ENCODE measurements around the gene PCGF1. TPM values are rescaled to one million over a fixed set of nuclear protein-coding genes. Genes with fewer than 3 reads are reported as not detected.

PCGF1 gene
- total RNA-seq, 1 experiment from 2014 or later, result 28.1 TPM

DNA sequence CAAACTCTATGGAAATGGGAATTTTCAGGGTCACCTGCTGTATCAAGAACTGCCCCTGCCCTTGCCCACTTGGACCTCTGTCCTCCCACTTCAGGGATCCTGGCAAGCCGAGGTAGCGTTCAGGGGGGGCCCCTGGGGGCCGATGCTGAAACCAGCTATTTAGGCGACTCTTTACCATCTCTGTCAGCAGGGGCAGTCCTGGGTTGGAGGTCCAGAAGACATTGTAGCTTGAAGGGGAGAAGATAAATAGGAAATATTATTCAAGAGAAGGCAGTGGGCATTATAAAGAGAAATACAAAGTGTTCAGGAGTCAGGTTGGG is 44.7 kb downstream of the PCGF1 start:
- Histone ChIP-seq H3K23ac (ENCODE audit: insufficient read length, low read depth, low read length) (no peak overlapping the region), H2BK5ac (ENCODE audit: insufficient read length, low read length) (no peak overlapping the region), H2AK5ac (ENCODE audit: insufficient read length, low read length) (no peak overlapping the region), H3K9me3 (ENCODE audit: control insufficient read depth, low read depth, low read length) (no peaks in the 10 kb centered on the region), H4K20me1 (ENCODE audit: control insufficient read depth, insufficient read depth, insufficient read length) (peaks cover 2% of the 10 kb centered on the region), H2BK12ac (ENCODE audit: insufficient read length, low read depth, low read length) (no peak overlapping the region), H2AFZ (ENCODE audit: low read length) (no peak overlapping the region), H3K56ac (ENCODE audit: insufficient read length, low read depth, low read length) (no peak overlapping the region), H3K79me2 (ENCODE audit: insufficient read depth, low read length) (no peaks in the 10 kb centered on the region; the same call in 1 of the 2 replicates), H3K79me1 (ENCODE audit: insufficient read depth, low read depth, low read length, poor library complexity, severe bottlenecking) (peaks cover 4% of the 10 kb centered on the region), H4K91ac (ENCODE audit: insufficient read length, low read depth, low read length) (no peak overlapping the region), H3K23me2 (ENCODE audit: insufficient read length, low read depth, low read length, poor library complexity, severe bottlenecking) (peaks cover 5% of the 10 kb centered on the region), H3K27ac (ENCODE audit: insufficient read length, low read depth, low read length) (no peak overlapping the region), H3K14ac (ENCODE audit: insufficient read depth, low read length) (no peak overlapping the region), H3K4me1 (ENCODE audit: insufficient read depth, low read length) (peaks cover 2% of the 10 kb centered on the region; the same call in 1 of the 2 replicates), H4K5ac (ENCODE audit: insufficient read length, low read depth, low read length) (no peak overlapping the region), H3K4me2 (ENCODE audit: insufficient read depth, insufficient read length, low read length) (no peak overlapping the region), H2BK20ac (ENCODE audit: low read depth, low read length, poor library complexity, severe bottlenecking) (no peak overlapping the region), H2BK15ac (ENCODE audit: low read depth, low read length) (no peak overlapping the region), H3K9ac (ENCODE audit: extremely low read depth, insufficient read length, low read length) (no peak overlapping the region), H2BK120ac (ENCODE audit: low read depth, low read length, poor library complexity, severe bottlenecking) (no peak overlapping the region), H3K18ac (ENCODE audit: insufficient read length, low read depth, low read length) (no peak overlapping the region), H3T11ph (ENCODE audit: low read length) (no peak overlapping the region), H3K27me3 (ENCODE audit: insufficient read depth, low read length) (no peaks in the 10 kb centered on the region), H3K4ac (ENCODE audit: low read depth, low read length) (no peak overlapping the region), H4K8ac (replicated peaks; ENCODE audit: insufficient read length, low read depth, low read length) (no peak overlapping the region)
- no peaks in the 10 kb centered on the region for H3K27me3 Mint-ChIP-seq (ENCODE audit: low read depth)
- peaks cover 11 to 17% of the 10 kb centered on the region in 2 experiments for H3K4me1 Mint-ChIP-seq
- no peak overlapping the region for H3K4me3 Mint-ChIP-seq
- no peaks in the 10 kb centered on the region for H3K9me3 Mint-ChIP-seq
- H3K27ac Mint-ChIP-seq, result no peak overlapping the region
- WGBS (ENCODE audit: extremely low coverage, insufficient read length, low lambda C conversion rate), result no CpG with 5 or more reads among the region's 4 CpGs
- DNase-seq, result no peak
- TF ChIP-seq, protein P1, sequence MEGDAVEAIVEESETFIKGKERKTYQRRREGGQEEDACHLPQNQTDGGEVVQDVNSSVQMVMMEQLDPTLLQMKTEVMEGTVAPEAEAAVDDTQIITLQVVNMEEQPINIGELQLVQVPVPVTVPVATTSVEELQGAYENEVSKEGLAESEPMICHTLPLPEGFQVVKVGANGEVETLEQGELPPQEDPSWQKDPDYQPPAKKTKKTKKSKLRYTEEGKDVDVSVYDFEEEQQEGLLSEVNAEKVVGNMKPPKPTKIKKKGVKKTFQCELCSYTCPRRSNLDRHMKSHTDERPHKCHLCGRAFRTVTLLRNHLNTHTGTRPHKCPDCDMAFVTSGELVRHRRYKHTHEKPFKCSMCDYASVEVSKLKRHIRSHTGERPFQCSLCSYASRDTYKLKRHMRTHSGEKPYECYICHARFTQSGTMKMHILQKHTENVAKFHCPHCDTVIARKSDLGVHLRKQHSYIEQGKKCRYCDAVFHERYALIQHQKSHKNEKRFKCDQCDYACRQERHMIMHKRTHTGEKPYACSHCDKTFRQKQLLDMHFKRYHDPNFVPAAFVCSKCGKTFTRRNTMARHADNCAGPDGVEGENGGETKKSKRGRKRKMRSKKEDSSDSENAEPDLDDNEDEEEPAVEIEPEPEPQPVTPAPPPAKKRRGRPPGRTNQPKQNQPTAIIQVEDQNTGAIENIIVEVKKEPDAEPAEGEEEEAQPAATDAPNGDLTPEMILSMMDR (conservative IDR thresholded peaks at IDR 0.05), result no peak
- peaks cover 10 to 29% (median 24%) of the 10 kb centered on the region in 3 experiments; a peak in 6 of 7 replicates for H3K36me3 Mint-ChIP-seq (ENCODE audit: insufficient read depth in 1 of 3, low read depth in 3 of 3)

Data from H9 (cell line).